ENCODE data around the gene ANKRD10.

- TF ChIP-seq EZH2 (IDR thresholded peaks at IDR 0.05; ENCODE audit: insufficient read depth, poor library complexity, severe bottlenecking) (no peak), EZH2phosphoT487 (IDR thresholded peaks at IDR 0.05; ENCODE audit: insufficient read depth, low read depth) (no peak)
Observed at GRCh38 chr13:110867380-110867779, 47.5 kb downstream of the ANKRD10 start.
